ENCODE results near the gene OR51M1. TPM values are rescaled to one million over a fixed set of nuclear protein-coding genes. Genes with fewer than 3 reads are reported as not detected.

OR51M1 gene
- total RNA-seq, 2 donors from 2014 or later: not detected

DNA sequence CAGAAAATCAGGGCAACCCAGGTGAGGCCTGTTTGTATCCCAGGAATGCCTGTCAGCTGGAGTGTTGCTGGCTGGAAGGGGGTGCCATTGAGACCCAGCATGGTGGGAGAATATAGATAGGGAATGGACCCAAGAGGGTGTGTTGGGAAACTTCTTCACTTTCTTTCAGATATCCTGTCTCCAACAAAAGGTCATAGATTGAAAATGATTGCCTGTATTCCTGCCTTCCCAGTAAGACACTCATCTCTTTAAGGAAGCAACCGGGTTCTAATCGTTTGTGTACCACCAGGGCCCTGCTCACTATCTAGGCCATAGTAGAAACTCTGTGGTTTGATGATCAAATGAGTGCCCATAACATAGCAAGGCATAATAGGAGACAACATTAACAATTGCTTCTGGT is 57.8 kb downstream of the OR51M1 start, which contains the start of gene OR51I1:
Gene OR51I1 (minus strand): TSS at position 101 of the 400 bp plus-strand sequence. CDS start 0 bp downstream, at position 101.
- TF ChIP-seq, protein P1, sequence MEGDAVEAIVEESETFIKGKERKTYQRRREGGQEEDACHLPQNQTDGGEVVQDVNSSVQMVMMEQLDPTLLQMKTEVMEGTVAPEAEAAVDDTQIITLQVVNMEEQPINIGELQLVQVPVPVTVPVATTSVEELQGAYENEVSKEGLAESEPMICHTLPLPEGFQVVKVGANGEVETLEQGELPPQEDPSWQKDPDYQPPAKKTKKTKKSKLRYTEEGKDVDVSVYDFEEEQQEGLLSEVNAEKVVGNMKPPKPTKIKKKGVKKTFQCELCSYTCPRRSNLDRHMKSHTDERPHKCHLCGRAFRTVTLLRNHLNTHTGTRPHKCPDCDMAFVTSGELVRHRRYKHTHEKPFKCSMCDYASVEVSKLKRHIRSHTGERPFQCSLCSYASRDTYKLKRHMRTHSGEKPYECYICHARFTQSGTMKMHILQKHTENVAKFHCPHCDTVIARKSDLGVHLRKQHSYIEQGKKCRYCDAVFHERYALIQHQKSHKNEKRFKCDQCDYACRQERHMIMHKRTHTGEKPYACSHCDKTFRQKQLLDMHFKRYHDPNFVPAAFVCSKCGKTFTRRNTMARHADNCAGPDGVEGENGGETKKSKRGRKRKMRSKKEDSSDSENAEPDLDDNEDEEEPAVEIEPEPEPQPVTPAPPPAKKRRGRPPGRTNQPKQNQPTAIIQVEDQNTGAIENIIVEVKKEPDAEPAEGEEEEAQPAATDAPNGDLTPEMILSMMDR (IDR thresholded peaks at IDR 0.05): no peak
- Histone ChIP-seq H3K4me3 (no peak within 1 kb of the TSS), H3K27ac (no peak within 1 kb of the TSS), H3K9ac (ENCODE audit: low read depth in 2 of 2, low read length in 2 of 2) (no peak within 1 kb of the TSS), H3K36me3 (no peaks in the 10 kb centered on the region), H3K27me3 (no peaks in the 10 kb centered on the region), H3K9me3 (no peaks in the 10 kb centered on the region), H3K4me1 (no peaks in the 10 kb centered on the region)
- DNase-seq: no peak
- intact Hi-C loops (cut with DNase I): no loop called here

Other genes with a start within 250 kb of the OR51M1 start
- not detected for gene OR52A5, start 245.5 kb upstream of the OR51M1 start, total RNA-seq
- not detected for gene OR52A1, start 229.1 kb upstream of the OR51M1 start, total RNA-seq
- not detected for gene OR51V1, start 183.1 kb upstream of the OR51M1 start, total RNA-seq
- gene HBB, start 156.7 kb upstream of the OR51M1 start, total RNA-seq: 100 to 1,000 TPM in 1 of 2 donors, 1 to 10 TPM in 1; 3.0 to 113 TPM
- not detected for gene HBD, start 149.3 kb upstream of the OR51M1 start, total RNA-seq
- 1 to 10 TPM in 1 of 2 donors, not detected in 1; 5.7 TPM for gene HBG1, start 134.0 kb upstream of the OR51M1 start, total RNA-seq
- gene HBG2, start 129.0 kb upstream of the OR51M1 start, total RNA-seq: 10 to 100 TPM in 1 of 2 donors, not detected in 1; 14.9 TPM
- 1 to 10 TPM in 1 of 2 donors, not detected in 1; 4.0 TPM for gene HBE1, start 113.9 kb upstream of the OR51M1 start, total RNA-seq
- not detected for gene OR51B4, start 81.9 kb upstream of the OR51M1 start, total RNA-seq
- not detected for gene OR51B2, start 59.5 kb upstream of the OR51M1 start, total RNA-seq
- gene OR51B5, start 40.3 kb upstream of the OR51M1 start, total RNA-seq: not detected
- gene OR51B6, start 32.3 kb upstream of the OR51M1 start, total RNA-seq: not detected
- gene OR51Q1, start 38.3 kb downstream of the OR51M1 start, total RNA-seq: not detected
- gene OR51I1, start 57.7 kb downstream of the OR51M1 start, total RNA-seq: not detected
- not detected for gene OR51I2, start 65.5 kb downstream of the OR51M1 start, total RNA-seq
- not detected for gene OR52D1, start 104.9 kb downstream of the OR51M1 start, total RNA-seq
- not detected for gene UBQLN3, start 126.1 kb downstream of the OR51M1 start, total RNA-seq
- under 1 TPM in 1 of 2 donors, not detected in 1; 0.22 TPM for gene UBQLNL, start 132.9 kb downstream of the OR51M1 start, total RNA-seq
- gene OR52H1, start 164.7 kb downstream of the OR51M1 start, total RNA-seq: not detected
- not detected for gene OR52B6, start 197.1 kb downstream of the OR51M1 start, total RNA-seq
- under 1 TPM; 0.35 to 0.82 TPM for gene TRIM6, start 212.8 kb downstream of the OR51M1 start, total RNA-seq
- gene TRIM34, start 241.2 kb downstream of the OR51M1 start, total RNA-seq: 1 to 10 TPM; 6.2 to 7.8 TPM